ENCODE measurements around the gene ARID5A. TPM values are rescaled to one million over a fixed set of nuclear protein-coding genes. Genes with fewer than 3 reads are reported as not detected.

Gene ARID5A
- total and polyA plus RNA-seq, 10 of the 15 experiments (the other 5 are each of a cell fraction or from before 2014, with no cell fraction given), result 0.76 to 87.1 (median 37.6) TPM

DNA sequence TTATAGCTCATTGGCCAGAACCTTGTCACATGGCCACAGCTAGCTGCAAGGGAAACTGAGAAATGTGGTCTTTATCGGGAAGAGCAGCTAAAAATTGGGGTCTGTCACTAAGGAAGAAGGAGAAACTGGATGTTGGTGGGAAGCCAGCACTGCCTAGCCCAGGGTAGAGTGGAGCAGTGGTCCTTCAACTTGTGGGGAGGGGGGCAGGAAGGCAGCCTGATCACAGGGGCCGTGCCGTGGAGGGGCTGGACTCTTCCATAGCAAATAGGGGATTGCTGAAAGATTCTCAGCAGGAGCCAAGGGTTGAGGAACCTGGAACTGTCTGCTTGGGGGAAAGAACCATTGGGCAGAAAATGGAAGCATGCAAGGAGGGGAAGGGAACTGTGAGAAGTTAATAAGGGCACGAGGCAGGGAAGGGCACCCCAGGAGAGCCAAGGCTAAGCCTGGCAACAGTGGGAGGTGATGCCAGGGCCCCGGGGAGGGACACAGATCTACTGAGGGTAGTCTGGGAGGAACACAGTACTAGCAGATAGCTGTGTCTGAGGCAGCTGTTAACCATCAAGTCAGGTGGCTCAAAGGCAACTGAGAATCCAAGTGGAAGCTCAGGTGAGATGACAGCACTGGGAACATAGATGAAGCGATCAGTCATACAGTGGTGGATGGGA is 25.5 kb upstream of the ARID5A start:
- Histone ChIP-seq H3K27me3 (replicated peaks in 1 of 2; ENCODE audit: control insufficient read depth in 2 of 2, insufficient read depth in 2 of 2, low read length in 1 of 2) (no peaks in the 10 kb centered on the region), H3K4me2 (ENCODE audit: control insufficient read depth, insufficient read depth) (no peak overlapping the region), H3K4me1 (ENCODE audit: control insufficient read depth, insufficient read depth, low read length) (peaks cover 12% of the 10 kb centered on the region), H3K27ac (ENCODE audit: control insufficient read depth, insufficient read depth) (no peak overlapping the region), H3K9me3 (replicated peaks; ENCODE audit: control insufficient read depth, insufficient read depth, low read length) (no peaks in the 10 kb centered on the region; the same call in 2 of the 3 replicates), H2AFZ (ENCODE audit: control insufficient read depth, low read depth, low read length) (no peak overlapping the region; the same call in 1 of the 2 replicates), H3K9ac (ENCODE audit: control insufficient read depth, insufficient read depth, low read length) (no peak overlapping the region), H3K79me2 (ENCODE audit: control insufficient read depth, insufficient read depth, low read length) (no peaks in the 10 kb centered on the region), H3K36me3 (ENCODE audit: control insufficient read depth in 2 of 2, insufficient read depth in 2 of 2, low read length in 1 of 2) (no peaks in the 10 kb centered on the region), H4K20me1 (ENCODE audit: control insufficient read depth, insufficient read depth) (no peaks in the 10 kb centered on the region), H3K4me3 (no peak overlapping the region)
- ChIA-PET POLR2A (interaction anchor here (1.2 to 1.7 kb wide), 3 partner anchors 12 to 43 kb away, joined by 3 to 15 read pairs (median 5); no protein-coding TSS in a partner anchor), CTCF (interaction anchor here (0.6 to 13.0 kb wide), 22 partner anchors 10 to 445 kb away, joined by 3 to 307 read pairs (median 6); no protein-coding TSS in a partner anchor), RAD21 (ENCODE audit: unreplicated experiment) (interaction anchor here (0.6 to 9.9 kb wide), 11 partner anchors 11 to 518 kb away, joined by 3 to 144 read pairs (median 6); no protein-coding TSS in a partner anchor), SMC1A (ENCODE audit: uncharacterized antibody, unreplicated experiment) (interaction anchor here (0.7 to 8.1 kb wide), 20 partner anchors 8 to 263 kb away, joined by 3 to 123 read pairs (median 4); no protein-coding TSS in a partner anchor)
- BruUV-seq (replicated peaks), result no TSS peak
- FAIRE-seq (no peak), DNase-seq (ENCODE audit: low read depth, low spot score) (no peak), ATAC-seq (no peak)
- intact Hi-C loops (cut with micrococcal nuclease; ENCODE audit: unreplicated experiment) (no loop called here), in situ Hi-C loops (cut with MboI) (no loop called here)
- 67% methylated on average over 6 of the region's 6 CpGs for WGBS (ENCODE audit: insufficient coverage, insufficient replicate concordance, low lambda C conversion rate, missing lambda C conversion rate)
- TF ChIP-seq RBBP5 (conservative IDR thresholded peaks at IDR 0.05) (no peak), SREBF1 (IDR thresholded peaks at IDR 0.05; ENCODE audit: low read length) (no peak), LARP7 (IDR thresholded peaks at IDR 0.05) (no peak), POLR2AphosphoS2 (IDR thresholded peaks at IDR 0.05; ENCODE audit: low read depth, low read length) (no peak), BRCA1 (IDR thresholded peaks at IDR 0.05; ENCODE audit: low read depth, low read length) (no peak), RB1 (IDR thresholded peaks at IDR 0.05; ENCODE audit: borderline replicate concordance) (no peak), WRNIP1 (IDR thresholded peaks at IDR 0.05; ENCODE audit: borderline replicate concordance, low read depth, low read length) (no peak)

Measured in GM12878 (cell line).